B cell (primary cell): Measurements from ENCODE around the gene PIGH. TPM values are rescaled to one million over a fixed set of nuclear protein-coding genes. Genes with fewer than 3 reads are reported as not detected.

Source experiments
- ATAC-seq: fragments of 200-7000 bp; cut with Tn5 transposase; one replicate; pipeline ENCODE4 v1.10.0; 2021; ENCODE audit warnings: low read depth, mild to moderate bottlenecking, moderate number of reproducible peaks, moderate library complexity
- CTCF ChIA-PET: fragments of 350-600 bp; sonication (Branson Sonifier 250); formaldehyde crosslinking; loops from one replicate; lab custom pipeline; 2021; ENCODE audit warnings: antibody characterized with exemption, inconsistent platforms; lab: Charles Lee
- POLR2A ChIA-PET: fragments of 350-600 bp; sonication (Branson Sonifier 250); formaldehyde crosslinking; loops from one replicate; lab custom pipeline; 2021; ENCODE audit warnings: antibody characterized with exemption; lab: Charles Lee
- DNase-seq: peaks from one replicate; pipeline ENCODE4 v3.0.0; 2013
- H2AFZ ChIP-seq: 2 replicates; pipeline ENCODE4 v1.6.1; 2012; ENCODE audit warnings: mild to moderate bottlenecking, low read depth, low read length; ENCODE audit not compliant: insufficient read depth, poor library complexity, severe bottlenecking
- H3K27ac ChIP-seq, 2 donors: 1 replicate in 1 of 2; 2 replicates in 1 of 2; pipeline ENCODE4 v1.5.1; 2012 to 2013; ENCODE audit warnings: low read length in 2 of 2, mild to moderate bottlenecking in 2 of 2, moderate library complexity in 1 of 2
- H3K27me3 ChIP-seq, 4 experiments: fragments of 200-600 bp in 1 of 4; sonication (generic) in 1 of 4; replicated peaks in 1 of 4; 1 replicate in 2 of 4; 2 replicates in 2 of 4; pipeline versions ENCODE4 v1.6.1 to v1.7.0; 2013 to 2016; ENCODE audit warnings: low read length in 3 of 4, mild to moderate bottlenecking in 2 of 4, mixed read lengths in 1 of 4, moderate library complexity in 1 of 4; ENCODE audit not compliant: insufficient read depth in 4 of 4, control insufficient read depth in 3 of 4; ENCODE audit errors: control extremely low read depth in 1 of 4
- H3K36me3 ChIP-seq, 2 experiments: replicated peaks in 1 of 2; 1 replicate in 1 of 2; 2 replicates in 1 of 2; pipeline versions ENCODE4 v1.6.1 to v1.7.1; 2013; ENCODE audit warnings: low read length in 1 of 2; ENCODE audit not compliant: insufficient read depth in 2 of 2, control insufficient read depth in 1 of 2; ENCODE audit errors: control extremely low read depth in 1 of 2, extremely low read depth in 1 of 2
- H3K4me1 ChIP-seq, 2 donors: fragments of 200-600 bp in 1 of 2; sonication (generic) in 1 of 2; 1 replicate in 1 of 2; 2 replicates in 1 of 2; pipeline versions ENCODE4 v1.5.1 to v1.6.1; 2013 to 2017; ENCODE audit warnings: low read length in 2 of 2; ENCODE audit not compliant: control insufficient read depth in 2 of 2, insufficient read depth in 2 of 2
- H3K4me2 ChIP-seq: replicated peaks from 2 replicates; pipeline ENCODE3; 2012; ENCODE audit warnings: mild to moderate bottlenecking, low read depth, low read length; ENCODE audit not compliant: poor library complexity, severe bottlenecking
- H3K4me3 ChIP-seq, 5 experiments: fragments of 200-600 bp in 1 of 5; sonication (generic) in 1 of 5; 1 replicate in 3 of 5; 2 replicates in 2 of 5; pipeline versions ENCODE4 v1.5.1 to v1.7.0; 2011 to 2016; ENCODE audit warnings: low read length in 4 of 5, mild to moderate bottlenecking in 4 of 5, low read depth in 2 of 5, control low read depth in 1 of 5, moderate library complexity in 1 of 5; ENCODE audit not compliant: insufficient read depth in 1 of 5; ENCODE audit errors: control extremely low read depth in 1 of 5, extremely low read depth in 1 of 5
- H3K79me2 ChIP-seq: fragments of 200-600 bp; sonication (generic); one replicate; pipeline ENCODE4 v1.6.0; 2016; ENCODE audit warnings: low read length; ENCODE audit not compliant: control insufficient read depth, insufficient read depth
- H3K9ac ChIP-seq: fragments of 200-600 bp; sonication (generic); 2 replicates; pipeline ENCODE4 v1.6.1; 2017; ENCODE audit warnings: mild to moderate bottlenecking, low read length, moderate library complexity
- H3K9me3 ChIP-seq, 3 donors: one replicate each; pipeline versions ENCODE4 v1.6.1 to v1.7.1; 2013; ENCODE audit warnings: low read length in 2 of 3; ENCODE audit not compliant: control insufficient read depth in 2 of 3, insufficient read depth in 1 of 3; ENCODE audit errors: control extremely low read depth in 1 of 3
- H4K20me1 ChIP-seq: 2 replicates; pipeline ENCODE4 v1.6.0; 2012; ENCODE audit warnings: mild to moderate bottlenecking, low read length; ENCODE audit not compliant: insufficient read depth, control insufficient read depth, poor library complexity, severe bottlenecking
- H3K27ac Mint-ChIP-seq: one replicate; pipeline ENCODE4 v1.8.0; 2021; ENCODE audit warnings: mixed read lengths
- H3K27me3 Mint-ChIP-seq: one replicate; pipeline ENCODE4 v1.8.0; 2021; ENCODE audit warnings: mixed read lengths
- H3K4me1 Mint-ChIP-seq: one replicate; pipeline ENCODE4 v1.8.0; 2021; ENCODE audit warnings: mixed read lengths
- H3K4me3 Mint-ChIP-seq: one replicate; pipeline ENCODE4 v1.8.0; 2021; ENCODE audit warnings: mixed read lengths
- H3K9me3 Mint-ChIP-seq: one replicate; pipeline ENCODE4 v1.8.0; 2022; ENCODE audit warnings: mixed read lengths; ENCODE audit not compliant: insufficient read depth
- EZH2 ChIP-seq: IDR thresholded peaks from 2 replicates; pipeline ENCODE4 v1.6.1; 2012; ENCODE audit warnings: borderline replicate concordance, low read depth, mild to moderate bottlenecking, moderate library complexity, low read length; ENCODE audit not compliant: insufficient read depth, poor library complexity, severe bottlenecking
- WGBS: methylation state at CpG from one replicate; pipeline ENCODE4 v1.1.5; 2013; ENCODE audit warnings: missing lambda C conversion rate; ENCODE audit not compliant: insufficient coverage; 5-methylcytosine and 5-hydroxymethylcytosine counted together
- intact Hi-C: fragments of 100-400 bp; cut with micrococcal nuclease; formaldehyde crosslinking; loops from one replicate; pipeline ENCODE4 v1.10.0; 2022
- polyA plus RNA-seq: library from polyadenylated mRNA; depleted of rRNA; stranded (reverse); fragments of >200 nt; gene quantifications from 2 replicates; pipeline ENCODE4 v1.2.3, GENCODE V29; 2012
- total RNA-seq, 2 donors: library from RNA; stranded (reverse); fragments of 120-200 nt in 1 of 2; gene quantifications; 1 replicate in 1 of 2; 2 replicates in 1 of 2; pipeline versions ENCODE4 v1.2.3 to v1.2.4, GENCODE V29; 2013 to 2022
- TF ChIP-seq, protein P1 (sequence below): fragments of 200-600 bp; IDR thresholded peaks from one replicate; pipeline ENCODE4 v1.8.0; 2022; ENCODE audit warnings: antibody characterized with exemption, mild to moderate bottlenecking

Gene PIGH
- total and polyA plus RNA-seq, 2 donors (not counting 1 experiment from before 2014, with no cell fraction given) = 26.7 to 48.0 TPM

DNA sequence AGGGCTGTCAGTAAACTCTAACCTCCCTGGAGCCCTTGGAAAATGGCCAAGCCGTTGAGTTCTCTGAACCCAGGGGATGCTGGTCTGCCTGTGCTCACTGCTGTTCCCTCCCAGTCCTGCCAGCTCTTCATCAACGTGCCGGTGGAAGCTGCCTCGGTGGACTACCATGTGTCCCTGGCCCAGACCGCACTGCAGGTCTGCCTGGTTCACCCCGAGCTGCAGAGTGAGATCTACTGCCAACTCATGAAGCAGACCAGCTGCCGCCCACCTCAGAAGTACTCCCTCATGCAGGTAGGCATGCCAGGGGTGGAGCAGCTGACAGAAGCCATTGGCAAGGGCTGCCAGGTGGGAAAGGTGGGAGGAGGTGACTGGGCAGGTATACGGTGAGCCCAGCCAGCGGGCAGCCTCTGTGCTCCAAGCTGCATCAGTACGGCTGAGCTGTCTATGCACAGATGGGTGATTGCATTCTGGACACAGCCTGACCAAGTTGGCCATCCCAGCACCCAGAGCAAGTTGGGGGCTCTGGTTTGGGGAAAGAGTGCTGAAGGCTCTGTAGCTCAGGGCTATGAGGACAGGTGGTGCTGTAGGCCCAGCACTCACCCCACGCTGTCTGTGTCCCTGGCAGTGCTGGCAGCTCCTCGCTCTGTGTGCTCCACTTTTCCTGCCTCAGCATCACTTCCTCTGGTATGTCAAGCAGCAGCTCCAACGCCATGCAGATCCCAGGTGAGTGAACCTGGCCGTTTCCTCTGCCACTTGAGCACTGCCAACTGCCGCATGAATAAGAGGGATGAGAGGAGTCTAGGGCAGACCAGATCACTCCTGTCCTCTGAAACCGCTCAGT, 21.9 kb downstream of the PIGH start:
- no peak overlapping the region for H3K27ac Mint-ChIP-seq
- Histone ChIP-seq H3K4me1 (no peaks in the 10 kb centered on the region), H3K9ac (no peak overlapping the region), H3K36me3 (no peaks in the 10 kb centered on the region), H3K4me3 (no peak overlapping the region), H3K79me2 (no peaks in the 10 kb centered on the region), H2AFZ (no peak overlapping the region), H3K27ac (no peak overlapping the region), H3K4me2 (no peak overlapping the region), H4K20me1 (no peaks in the 10 kb centered on the region), H3K9me3 (no peaks in the 10 kb centered on the region), H3K27me3 (no peaks in the 10 kb centered on the region)
- CTCF ChIA-PET = interaction anchor here (0.6 to 24.8 kb wide), 6 partner anchors 53 to 1266 kb away, joined by 3 to 863 read pairs (median 124); partner anchors contain the start of gene RDH12
- no peak for ATAC-seq
- no peaks in the 10 kb centered on the region for H3K4me1 Mint-ChIP-seq
- H3K27me3 Mint-ChIP-seq = no peaks in the 10 kb centered on the region
- DNase-seq = no peak
- WGBS = 92% methylated on average over 16 of the region's 16 CpGs
- no peak overlapping the region for H3K4me3 Mint-ChIP-seq
- POLR2A ChIA-PET = no interaction called here
- TF ChIP-seq EZH2 = no peak
- TF ChIP-seq, protein P1, sequence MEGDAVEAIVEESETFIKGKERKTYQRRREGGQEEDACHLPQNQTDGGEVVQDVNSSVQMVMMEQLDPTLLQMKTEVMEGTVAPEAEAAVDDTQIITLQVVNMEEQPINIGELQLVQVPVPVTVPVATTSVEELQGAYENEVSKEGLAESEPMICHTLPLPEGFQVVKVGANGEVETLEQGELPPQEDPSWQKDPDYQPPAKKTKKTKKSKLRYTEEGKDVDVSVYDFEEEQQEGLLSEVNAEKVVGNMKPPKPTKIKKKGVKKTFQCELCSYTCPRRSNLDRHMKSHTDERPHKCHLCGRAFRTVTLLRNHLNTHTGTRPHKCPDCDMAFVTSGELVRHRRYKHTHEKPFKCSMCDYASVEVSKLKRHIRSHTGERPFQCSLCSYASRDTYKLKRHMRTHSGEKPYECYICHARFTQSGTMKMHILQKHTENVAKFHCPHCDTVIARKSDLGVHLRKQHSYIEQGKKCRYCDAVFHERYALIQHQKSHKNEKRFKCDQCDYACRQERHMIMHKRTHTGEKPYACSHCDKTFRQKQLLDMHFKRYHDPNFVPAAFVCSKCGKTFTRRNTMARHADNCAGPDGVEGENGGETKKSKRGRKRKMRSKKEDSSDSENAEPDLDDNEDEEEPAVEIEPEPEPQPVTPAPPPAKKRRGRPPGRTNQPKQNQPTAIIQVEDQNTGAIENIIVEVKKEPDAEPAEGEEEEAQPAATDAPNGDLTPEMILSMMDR = no peak
- intact Hi-C loops = no loop called here
- H3K9me3 Mint-ChIP-seq = no peaks in the 10 kb centered on the region

GRCh38 chr14:67577181-67577808, 22.8 kb downstream of the PIGH start:
- H3K27me3 Mint-ChIP-seq = no peaks in the 10 kb centered on the region
- no peaks in the 10 kb centered on the region for H3K27me3 ChIP-seq
- H3K4me1 Mint-ChIP-seq = no peaks in the 10 kb centered on the region
- H3K9me3 Mint-ChIP-seq = no peaks in the 10 kb centered on the region
- no peak overlapping the region for H3K4me2 ChIP-seq
- no peaks in the 10 kb centered on the region for H4K20me1 ChIP-seq
- H3K9me3 ChIP-seq = no peaks in the 10 kb centered on the region
- H3K27ac ChIP-seq = no peak overlapping the region
- CTCF ChIA-PET = interaction anchor here (1.3 to 24.8 kb wide), 3 partner anchors 125 to 1267 kb away, joined by 4 to 863 read pairs (median 392); partner anchors contain the start of gene RDH12
- ATAC-seq (no peak), DNase-seq (no peak)
- no peaks in the 10 kb centered on the region for H3K79me2 ChIP-seq
- no peaks in the 10 kb centered on the region for H3K4me1 ChIP-seq
- intact Hi-C loops = no loop called here
- H2AFZ ChIP-seq = no peak overlapping the region
- POLR2A ChIA-PET = no interaction called here
- TF ChIP-seq, protein P1 = no peak
- no peak for TF ChIP-seq EZH2
- H3K36me3 ChIP-seq = no peaks in the 10 kb centered on the region
- H3K4me3 Mint-ChIP-seq = no peak overlapping the region
- no peak overlapping the region for H3K27ac Mint-ChIP-seq
- H3K9ac ChIP-seq = no peak overlapping the region
- no peak overlapping the region for H3K4me3 ChIP-seq
- 85% methylated on average over 9 of the region's 13 CpGs for WGBS
